Esophagus squamous epithelium (tissue), 4 donors: ENCODE results near the gene GABRA4.

Source experiments
- CTCF ChIP-seq, 6 experiments: fragments of 450-650 bp in 4 of 6; fragments of 200-600 bp in 2 of 6; sonication (generic) in 2 of 6; IDR thresholded peaks; one replicate each; pipeline ENCODE4 v1.5.1; 2016 to 2019; ENCODE audit warnings: antibody characterized with exemption in 6 of 6, mild to moderate bottlenecking in 4 of 6, moderate library complexity in 4 of 6
- POLR2A ChIP-seq, 4 donors: fragments of 450-650 bp; IDR thresholded peaks; one replicate each; pipeline ENCODE4 v1.6.1; 2017; ENCODE audit warnings: antibody characterized with exemption in 4 of 4, mild to moderate bottlenecking in 4 of 4, moderate library complexity in 3 of 4

GRCh38 chr4:46967631-46968030, 25.8 kb downstream of the GABRA4 start:
- TF ChIP-seq CTCF (IDR thresholded peaks at IDR 0.05) (no peak), POLR2A (IDR thresholded peaks at IDR 0.05) (no peak)
